Lung (tissue), 12 donors: ENCODE data around the gene SMARCC2. TPM values are rescaled to one million over a fixed set of nuclear protein-coding genes. Genes with fewer than 3 reads are reported as not detected.

Experiments
- ATAC-seq: fragments of 200-7000 bp; cut with Tn5 transposase; one replicate; pipeline ENCODE4 v1.9.1; 2020; ENCODE audit warnings: moderate number of reproducible peaks; ENCODE audit not compliant: insufficient read depth, low FRiP score
- DNase-seq, 3 donors: peaks; one replicate each; pipeline ENCODE4 v3.0.0-alpha.2; 2013 to 2017
- H3K27ac ChIP-seq, 2 donors: one replicate each; pipeline ENCODE4 v1.5.1; 2013; ENCODE audit warnings: mild to moderate bottlenecking in 2 of 2, moderate library complexity in 2 of 2, control low read depth in 1 of 2, inconsistent platforms in 1 of 2, low read depth in 1 of 2, low read length in 1 of 2
- H3K27me3 ChIP-seq, 3 donors: one replicate each; pipeline ENCODE4 v1.5.1; 2013; ENCODE audit warnings: low read length in 2 of 3; ENCODE audit not compliant: control insufficient read depth in 3 of 3, insufficient read depth in 3 of 3
- H3K36me3 ChIP-seq, 4 donors: one replicate each; pipeline ENCODE4 v1.5.1; 2013; ENCODE audit warnings: low read length in 4 of 4, mild to moderate bottlenecking in 1 of 4, moderate library complexity in 1 of 4; ENCODE audit not compliant: control insufficient read depth in 4 of 4, insufficient read depth in 4 of 4
- H3K4me1 ChIP-seq, 5 donors: one replicate each; pipeline ENCODE4 v1.5.1; 2013; ENCODE audit warnings: low read length in 5 of 5, mild to moderate bottlenecking in 2 of 5, moderate library complexity in 1 of 5; ENCODE audit not compliant: control insufficient read depth in 5 of 5, insufficient read depth in 5 of 5
- H3K4me3 ChIP-seq: one replicate; pipeline ENCODE4 v1.5.1; 2013; ENCODE audit warnings: mild to moderate bottlenecking, control low read depth, moderate library complexity
- H3K9ac ChIP-seq, 2 donors: one replicate each; pipeline ENCODE4 v1.5.1; 2013; ENCODE audit warnings: low read length in 2 of 2, control low read depth in 1 of 2; ENCODE audit not compliant: insufficient read depth in 1 of 2
- H3K9me3 ChIP-seq, 4 donors: one replicate each; pipeline ENCODE4 v1.5.1; 2013; ENCODE audit warnings: low read length in 3 of 4, mild to moderate bottlenecking in 1 of 4, moderate library complexity in 1 of 4; ENCODE audit not compliant: control insufficient read depth in 4 of 4, insufficient read depth in 3 of 4
- CTCF ChIP-seq: IDR thresholded peaks from 2 replicates; pipeline ENCODE4 v1.5.1; 2012; ENCODE audit warnings: mild to moderate bottlenecking; ENCODE audit errors: control extremely low read depth, extremely low read depth
- WGBS, 2 donors: extraction: QIAGEN DNeasy Blood & Tissue Kit; methylation state at CpG; one replicate each; pipeline ENCODE4 v1.1.7; 2013; 5-methylcytosine and 5-hydroxymethylcytosine counted together
- polyA plus RNA-seq, 2 donors: library from polyadenylated mRNA; stranded (reverse); fragments of 200-250 nt; gene quantifications; one replicate each; pipeline ENCODE4 v1.2.1, GENCODE V29; 2013
- total RNA-seq, 2 donors: library from RNA; depleted of rRNA in 1 of 2; stranded (reverse); fragments of >200 nt in 1 of 2; gene quantifications; one replicate each; pipeline ENCODE4 v1.2.1, GENCODE V29; 2014 to 2021
- donor health status: control.
- donor health status: control.
- donor health status: Bipolar disorder and iron deficiency.
- donor health status: healthy.
- donor health status: DM: yes; HTN: yes; CAD: no.

Gene SMARCC2
- total and polyA plus RNA-seq, 4 donors: 23.9 to 97.5 (median 47.7) TPM

- no peak for TF ChIP-seq CTCF
- no peaks in the 10 kb centered on the region for H3K9me3 ChIP-seq
- ATAC-seq: no peak
- H3K27ac ChIP-seq: no peak overlapping the region
- WGBS, 2 donors: 66 to 81% methylated on average over 10 to 11 of the region's 11 CpGs
- DNase-seq: no peak
- H3K9ac ChIP-seq: no peak overlapping the region
- peaks cover 4 to 31% (median 13%) of the 10 kb centered on the region in 5 donors for H3K4me1 ChIP-seq
- no peaks in the 10 kb centered on the region for H3K27me3 ChIP-seq
- H3K4me3 ChIP-seq: peak overlapping the region; percentile 66
- peaks cover 0 to 3% (median 0%) of the 10 kb centered on the region in 4 donors for H3K36me3 ChIP-seq
Observed at GRCh38 chr12:56224954-56225353, 35.7 kb upstream of the SMARCC2 start.

GRCh38 chr12:56224102-56224701, 34.9 kb upstream of the SMARCC2 start, which contains the start of gene NABP2:
Gene NABP2 (plus strand): TSS chr12:56224342. CDS start chr12:56224857, 515 bp downstream.
- peak; percentile 71 for TF ChIP-seq CTCF
- Histone ChIP-seq H3K9me3 (no peaks in the 10 kb centered on the region), H3K27me3 (no peaks in the 10 kb centered on the region), H3K4me1 (peaks cover 4 to 31% (median 13%) of the 10 kb centered on the region in 5 donors), H3K27ac (peak within 1 kb of the TSS; percentile 57 to 85), H3K4me3 (peak within 1 kb of the TSS; percentile 66), H3K36me3 (peaks cover 0 to 3% (median 0%) of the 10 kb centered on the region in 4 donors), H3K9ac (peak within 1 kb of the TSS; percentile 73 to 85)
- DNase-seq: peak; percentile 99
- 0 to 1% methylated on average over 41 of the region's 41 CpGs for WGBS, 2 donors
- peak; percentile 90 for ATAC-seq

GRCh38 chr12:56223571-56224101, 34.4 kb upstream of the SMARCC2 start:
- peak overlapping the region in 1 of 2 donors; percentile 69 for H3K9ac ChIP-seq
- no peak overlapping the region for H3K4me3 ChIP-seq
- DNase-seq: no peak
- H3K36me3 ChIP-seq: no peaks in the 10 kb centered on the region
- H3K9me3 ChIP-seq: no peaks in the 10 kb centered on the region
- peak overlapping the region; percentile 21 to 85 for H3K27ac ChIP-seq
- ATAC-seq: no peak
- 14 to 25% methylated on average over 15 of the region's 15 CpGs for WGBS, 2 donors
- no peaks in the 10 kb centered on the region for H3K27me3 ChIP-seq
- no peak for TF ChIP-seq CTCF
- peaks cover 4 to 31% (median 13%) of the 10 kb centered on the region in 5 donors for H3K4me1 ChIP-seq
